Measurements from ENCODE around the gene WNK3.

DNA sequence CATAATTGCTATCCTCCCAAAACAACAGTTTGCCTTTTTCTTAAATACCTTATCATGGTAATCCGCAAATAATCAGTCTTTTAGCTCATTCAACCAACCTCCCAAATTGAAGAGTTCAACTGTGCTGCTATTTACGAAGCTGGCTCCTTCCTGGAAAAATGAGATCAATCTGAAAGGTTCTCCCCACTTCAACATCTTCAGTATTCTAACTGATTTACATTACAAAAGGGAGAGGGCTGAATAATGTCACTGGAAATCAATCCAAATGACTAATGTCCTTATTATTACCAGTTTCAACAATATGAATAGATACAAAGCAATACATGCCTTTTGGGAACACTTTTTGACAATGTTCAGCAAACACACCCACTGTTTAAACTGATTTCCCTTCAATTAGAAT lies 86.2 kb downstream of the WNK3 start:
- TF ChIP-seq, protein P1, sequence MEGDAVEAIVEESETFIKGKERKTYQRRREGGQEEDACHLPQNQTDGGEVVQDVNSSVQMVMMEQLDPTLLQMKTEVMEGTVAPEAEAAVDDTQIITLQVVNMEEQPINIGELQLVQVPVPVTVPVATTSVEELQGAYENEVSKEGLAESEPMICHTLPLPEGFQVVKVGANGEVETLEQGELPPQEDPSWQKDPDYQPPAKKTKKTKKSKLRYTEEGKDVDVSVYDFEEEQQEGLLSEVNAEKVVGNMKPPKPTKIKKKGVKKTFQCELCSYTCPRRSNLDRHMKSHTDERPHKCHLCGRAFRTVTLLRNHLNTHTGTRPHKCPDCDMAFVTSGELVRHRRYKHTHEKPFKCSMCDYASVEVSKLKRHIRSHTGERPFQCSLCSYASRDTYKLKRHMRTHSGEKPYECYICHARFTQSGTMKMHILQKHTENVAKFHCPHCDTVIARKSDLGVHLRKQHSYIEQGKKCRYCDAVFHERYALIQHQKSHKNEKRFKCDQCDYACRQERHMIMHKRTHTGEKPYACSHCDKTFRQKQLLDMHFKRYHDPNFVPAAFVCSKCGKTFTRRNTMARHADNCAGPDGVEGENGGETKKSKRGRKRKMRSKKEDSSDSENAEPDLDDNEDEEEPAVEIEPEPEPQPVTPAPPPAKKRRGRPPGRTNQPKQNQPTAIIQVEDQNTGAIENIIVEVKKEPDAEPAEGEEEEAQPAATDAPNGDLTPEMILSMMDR (IDR thresholded peaks at IDR 0.05; ENCODE audit: insufficient read depth, low read depth, low read length), result no peak
- TF ChIP-seq EZH2 (IDR thresholded peaks at IDR 0.05; ENCODE audit: insufficient read depth, low read length), result no peak
